ENCODE results near the gene CHSY1.

DNA sequence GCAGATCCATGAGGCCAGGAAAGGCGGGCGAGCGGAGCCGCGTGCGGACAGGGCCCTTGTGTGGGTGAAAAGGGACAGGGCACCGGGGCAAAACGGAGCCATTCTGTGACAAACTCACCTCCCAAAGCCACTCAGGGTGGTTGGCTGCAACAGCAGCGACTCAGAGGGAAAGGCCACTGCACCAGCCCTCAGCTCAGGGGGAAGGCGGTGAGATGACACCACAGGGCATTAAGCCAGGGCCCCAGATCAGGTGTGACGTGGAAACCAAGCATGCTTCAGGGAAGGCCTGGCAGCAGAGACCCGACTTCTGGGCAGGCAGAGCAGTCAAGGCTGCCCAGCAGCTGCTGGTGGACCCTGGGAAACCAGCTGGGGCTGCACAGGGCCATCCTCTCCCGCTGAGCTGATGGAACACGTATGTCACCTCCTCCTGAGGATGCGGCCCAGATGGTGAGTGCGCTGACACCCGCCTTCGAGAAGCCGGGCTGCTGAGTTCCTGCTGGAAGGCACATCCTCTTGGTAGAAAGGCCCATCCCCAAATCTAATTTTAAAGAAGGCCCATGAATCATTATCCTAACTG is 82.3 kb downstream of the CHSY1 start:
- TF ChIP-seq, protein P1, sequence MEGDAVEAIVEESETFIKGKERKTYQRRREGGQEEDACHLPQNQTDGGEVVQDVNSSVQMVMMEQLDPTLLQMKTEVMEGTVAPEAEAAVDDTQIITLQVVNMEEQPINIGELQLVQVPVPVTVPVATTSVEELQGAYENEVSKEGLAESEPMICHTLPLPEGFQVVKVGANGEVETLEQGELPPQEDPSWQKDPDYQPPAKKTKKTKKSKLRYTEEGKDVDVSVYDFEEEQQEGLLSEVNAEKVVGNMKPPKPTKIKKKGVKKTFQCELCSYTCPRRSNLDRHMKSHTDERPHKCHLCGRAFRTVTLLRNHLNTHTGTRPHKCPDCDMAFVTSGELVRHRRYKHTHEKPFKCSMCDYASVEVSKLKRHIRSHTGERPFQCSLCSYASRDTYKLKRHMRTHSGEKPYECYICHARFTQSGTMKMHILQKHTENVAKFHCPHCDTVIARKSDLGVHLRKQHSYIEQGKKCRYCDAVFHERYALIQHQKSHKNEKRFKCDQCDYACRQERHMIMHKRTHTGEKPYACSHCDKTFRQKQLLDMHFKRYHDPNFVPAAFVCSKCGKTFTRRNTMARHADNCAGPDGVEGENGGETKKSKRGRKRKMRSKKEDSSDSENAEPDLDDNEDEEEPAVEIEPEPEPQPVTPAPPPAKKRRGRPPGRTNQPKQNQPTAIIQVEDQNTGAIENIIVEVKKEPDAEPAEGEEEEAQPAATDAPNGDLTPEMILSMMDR (IDR thresholded peaks at IDR 0.05), result no peak
- TF ChIP-seq POLR2A (IDR thresholded peaks at IDR 0.05), result no peak
